ENCODE results near the gene FAM83D. TPM values are rescaled to one million over a fixed set of nuclear protein-coding genes. Genes with fewer than 3 reads are reported as not detected.

Gene FAM83D
- total RNA-seq, 1 experiment from 2014 or later = 73.0 TPM

Other genes with a start within 250 kb of the FAM83D start
- gene SLC32A1, start 201.9 kb upstream of the FAM83D start, total RNA-seq (2014; rRNA removed; shearing (Covaris generic)) = not detected in 2 replicates
- gene ACTR5, start 178.0 kb upstream of the FAM83D start, total RNA-seq (2014; rRNA removed; shearing (Covaris generic)) = 13.3 and 14.9 TPM in 2 replicates
- gene PPP1R16B, start 120.7 kb upstream of the FAM83D start, total RNA-seq (2014; rRNA removed; shearing (Covaris generic)) = under 0.01 TPM in 1 of 2 replicates, not detected in the other
- 7.1 and 8.9 TPM in 2 replicates for gene DHX35, start 35.9 kb downstream of the FAM83D start, total RNA-seq (2014; rRNA removed; shearing (Covaris generic))